C4-2B (cell line): ENCODE data around the gene TULP4.
"Not testable (repeated sequence)": the region's sequence is repeated elsewhere in the genome, so short reads cannot be mapped to it uniquely, and the experiment has no call there.

Source experiments
- H3K27ac ChIP-seq: fragments of 450-650 bp; 2 replicates; pipeline ENCODE4 v1.5.1; 2017
- ZFX ChIP-seq: fragments of 450-650 bp; IDR thresholded peaks from 2 replicates; pipeline ENCODE4 v1.6.1; 2017
- TF ChIP-seq, protein P1 (sequence below): fragments of 450-650 bp; conservative IDR thresholded peaks from 2 replicates; pipeline ENCODE4 v1.5.1; 2017; ENCODE audit warnings: mild to moderate bottlenecking

Gene TULP4

DNA sequence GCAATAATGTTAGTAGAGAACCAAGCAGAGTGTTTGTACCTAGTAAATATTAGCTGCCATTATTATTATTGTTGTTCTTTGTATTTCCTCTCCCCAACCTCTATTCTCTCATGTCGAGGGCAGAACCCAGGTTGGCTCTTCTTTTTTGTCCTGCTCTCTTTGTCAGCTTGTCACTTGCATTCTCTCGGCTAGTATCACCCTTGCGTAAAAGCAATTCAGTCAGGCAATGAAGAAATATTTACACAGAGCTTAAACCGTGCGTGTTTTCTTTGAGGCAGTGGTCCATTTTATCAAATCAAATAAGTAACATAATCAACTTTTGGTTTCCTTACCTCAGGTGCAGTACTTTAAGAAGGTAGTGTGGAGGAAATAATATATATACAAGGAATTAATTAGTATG, 83.9 kb downstream of the TULP4 start:
- no peak overlapping the region for H3K27ac ChIP-seq

DNA sequence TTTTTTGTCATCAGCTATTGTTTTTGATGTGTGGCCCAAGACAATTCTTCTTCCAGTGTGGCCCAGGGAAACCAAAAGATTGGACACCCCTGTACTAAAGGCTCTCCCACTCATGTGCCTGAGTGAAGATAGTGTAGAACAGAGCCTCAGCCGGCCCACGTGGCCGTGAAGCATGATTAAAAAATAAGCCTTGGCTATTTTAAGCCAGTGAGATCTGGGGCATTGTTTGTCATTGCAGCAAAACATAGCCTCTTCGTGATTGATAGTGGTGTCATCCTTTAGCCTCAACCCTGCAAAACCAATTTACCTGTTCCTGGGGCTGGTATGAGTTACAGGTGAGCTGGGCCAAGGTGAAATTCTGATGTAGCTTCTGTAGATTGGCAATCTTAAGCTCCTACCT, 85.3 kb downstream of the TULP4 start:
- H3K27ac ChIP-seq, result no peak overlapping the region
- TF ChIP-seq, protein P1, sequence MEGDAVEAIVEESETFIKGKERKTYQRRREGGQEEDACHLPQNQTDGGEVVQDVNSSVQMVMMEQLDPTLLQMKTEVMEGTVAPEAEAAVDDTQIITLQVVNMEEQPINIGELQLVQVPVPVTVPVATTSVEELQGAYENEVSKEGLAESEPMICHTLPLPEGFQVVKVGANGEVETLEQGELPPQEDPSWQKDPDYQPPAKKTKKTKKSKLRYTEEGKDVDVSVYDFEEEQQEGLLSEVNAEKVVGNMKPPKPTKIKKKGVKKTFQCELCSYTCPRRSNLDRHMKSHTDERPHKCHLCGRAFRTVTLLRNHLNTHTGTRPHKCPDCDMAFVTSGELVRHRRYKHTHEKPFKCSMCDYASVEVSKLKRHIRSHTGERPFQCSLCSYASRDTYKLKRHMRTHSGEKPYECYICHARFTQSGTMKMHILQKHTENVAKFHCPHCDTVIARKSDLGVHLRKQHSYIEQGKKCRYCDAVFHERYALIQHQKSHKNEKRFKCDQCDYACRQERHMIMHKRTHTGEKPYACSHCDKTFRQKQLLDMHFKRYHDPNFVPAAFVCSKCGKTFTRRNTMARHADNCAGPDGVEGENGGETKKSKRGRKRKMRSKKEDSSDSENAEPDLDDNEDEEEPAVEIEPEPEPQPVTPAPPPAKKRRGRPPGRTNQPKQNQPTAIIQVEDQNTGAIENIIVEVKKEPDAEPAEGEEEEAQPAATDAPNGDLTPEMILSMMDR, result no peak
- TF ChIP-seq ZFX, result no peak

More for the DNA sequence above, 83.9 kb downstream of the TULP4 start:
- TF ChIP-seq, protein P1, result no peak
- TF ChIP-seq ZFX, result no peak

DNA sequence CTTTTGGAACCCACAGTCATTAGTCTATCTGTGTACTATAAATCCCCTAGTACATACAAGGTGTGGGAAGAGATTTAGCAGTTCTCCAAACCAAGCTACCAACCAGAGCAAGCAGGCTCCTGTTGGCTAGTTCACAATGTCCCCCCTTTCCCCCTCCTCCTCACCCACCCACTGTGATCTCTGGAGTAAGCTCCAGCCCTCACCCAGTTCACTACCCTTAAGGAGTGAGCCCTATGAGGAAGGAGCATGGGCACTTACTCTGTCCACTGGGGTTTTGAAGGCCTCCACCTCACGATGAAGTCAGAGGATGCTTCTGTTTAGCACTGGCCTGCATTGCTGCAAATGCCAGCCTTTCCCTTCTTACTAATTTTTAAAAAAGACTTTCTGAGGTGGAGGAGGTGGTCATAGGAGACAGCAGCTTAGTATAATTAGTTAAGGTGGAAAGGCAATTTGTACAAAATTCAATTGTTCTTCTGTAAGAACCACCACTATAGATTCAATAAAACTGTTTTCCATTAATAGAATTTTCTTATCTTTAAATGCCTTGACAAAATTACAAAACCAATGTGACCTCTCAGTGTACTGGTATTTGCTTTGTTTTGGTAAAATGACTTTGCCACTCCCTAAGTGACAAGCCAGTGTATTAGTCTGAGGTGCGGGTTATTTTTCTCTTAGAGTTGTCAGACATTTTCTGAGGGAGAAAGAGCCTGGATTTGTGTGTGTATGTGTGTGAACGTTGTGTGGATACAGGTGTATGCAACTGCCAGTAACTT, 86.2 kb downstream of the TULP4 start:
- no peak overlapping the region for H3K27ac ChIP-seq
- no peak for TF ChIP-seq ZFX
- TF ChIP-seq, protein P1, result no peak

DNA sequence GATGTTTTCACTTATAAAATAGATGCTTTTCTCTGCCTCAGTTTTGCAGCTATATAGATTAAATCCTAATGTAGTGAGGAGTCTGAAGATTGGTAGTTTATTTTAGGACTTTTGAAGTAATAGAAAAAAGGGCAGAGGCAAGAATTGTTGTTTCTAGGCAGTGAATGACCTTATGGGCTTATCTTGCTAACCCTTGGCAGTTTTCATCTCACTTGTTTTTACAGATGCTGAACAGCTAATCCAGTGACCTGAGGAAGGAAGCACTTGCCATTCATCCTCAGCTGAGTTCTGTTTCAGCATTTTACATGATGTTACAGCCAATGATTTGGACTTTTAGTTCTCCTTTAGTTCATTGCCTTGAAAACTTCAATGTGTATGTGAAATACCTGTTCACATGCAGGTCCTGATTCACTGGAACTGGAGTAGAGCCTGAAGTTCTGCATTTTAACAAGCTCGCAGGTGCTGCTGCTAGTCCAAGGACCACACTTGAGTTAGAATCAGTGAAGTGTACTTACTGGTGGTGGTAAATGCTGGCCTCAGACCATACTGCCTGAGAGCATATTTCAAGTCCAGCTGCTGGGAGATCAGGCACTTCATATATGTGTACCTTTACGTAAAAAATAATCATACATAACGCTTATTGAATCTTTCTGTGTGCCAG, 86.9 kb downstream of the TULP4 start:
- no peak overlapping the region for H3K27ac ChIP-seq
- no peak for TF ChIP-seq ZFX
- TF ChIP-seq, protein P1, result no peak

DNA sequence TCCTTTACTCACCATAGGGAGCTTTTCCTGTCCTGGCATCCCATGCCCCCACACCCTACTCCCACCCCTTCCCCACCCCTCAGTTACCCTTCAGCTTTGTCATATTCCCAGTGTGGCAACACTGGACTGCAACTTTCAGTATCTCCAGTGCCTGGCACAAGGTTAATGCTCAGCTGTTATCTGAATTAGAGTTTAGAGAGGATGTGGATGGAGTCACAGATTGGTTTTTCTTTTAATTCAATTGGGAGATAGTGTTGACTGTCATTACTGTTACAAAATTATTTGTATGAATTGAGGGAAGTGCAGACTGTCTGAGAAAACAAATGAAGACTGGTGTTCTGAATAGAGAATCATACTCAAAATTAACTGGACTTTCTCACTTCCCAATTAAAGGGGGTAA, 89.9 kb downstream of the TULP4 start:
- TF ChIP-seq, protein P1, result no peak
- TF ChIP-seq ZFX, result no peak

DNA sequence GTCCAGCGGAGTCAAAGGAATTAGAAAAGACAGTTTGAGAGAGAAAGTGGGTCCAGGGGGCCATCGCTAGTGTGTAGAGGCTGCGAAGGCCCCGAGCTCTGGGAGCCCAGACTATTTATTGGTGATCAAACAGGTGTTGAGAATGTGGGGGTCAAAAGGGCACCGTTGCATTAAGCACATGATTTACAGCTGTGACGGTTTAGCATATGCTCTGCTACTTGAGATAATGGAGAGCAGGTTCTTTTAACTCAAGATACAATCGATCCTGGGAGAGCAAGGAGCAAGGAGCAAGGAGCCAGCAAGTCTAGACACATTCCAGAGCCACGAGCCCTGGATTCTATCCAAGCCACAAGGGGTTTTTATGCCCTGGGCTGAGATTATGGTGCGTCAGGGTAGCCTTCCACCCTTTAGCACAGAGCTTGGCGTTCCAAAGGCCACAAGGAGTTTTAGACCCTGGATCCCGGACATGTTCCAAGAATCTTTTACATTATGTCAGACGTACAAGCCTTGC, 93.1 kb downstream of the TULP4 start:
- H3K27ac ChIP-seq, result not testable (repeated sequence)

More for the DNA sequence above, 89.9 kb downstream of the TULP4 start:
- no peak overlapping the region for H3K27ac ChIP-seq

DNA sequence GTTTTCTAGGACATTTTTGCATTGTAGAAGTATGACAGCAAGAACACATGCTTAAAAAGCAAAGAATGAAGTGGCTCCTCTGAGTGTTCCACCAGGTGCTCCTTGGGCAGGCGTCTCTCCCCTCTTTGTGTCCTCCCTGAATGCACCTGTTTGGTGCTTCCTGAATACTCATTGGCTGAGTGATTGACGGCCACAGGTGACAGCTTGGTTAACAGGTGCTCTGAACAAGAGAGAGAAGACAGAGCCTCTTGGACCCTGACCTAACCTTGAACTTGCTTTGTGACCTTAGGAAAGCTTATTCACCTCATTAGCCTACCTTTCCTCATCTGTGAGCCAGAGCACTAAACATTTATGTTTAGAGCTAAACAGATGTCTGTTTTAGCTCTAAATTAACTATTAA, 93.7 kb downstream of the TULP4 start:
- TF ChIP-seq, protein P1, result no peak
- TF ChIP-seq ZFX, result no peak
- no peak overlapping the region for H3K27ac ChIP-seq
